NK-92 (cell line): Measurements from ENCODE around the gene ACACB.

Experiments used
- DNase-seq: peaks from one replicate; lab custom pipeline; 2025; ENCODE audit not compliant: unreplicated experiment; lab: John Stamatoyannopoulos, UW

Gene ACACB

DNA sequence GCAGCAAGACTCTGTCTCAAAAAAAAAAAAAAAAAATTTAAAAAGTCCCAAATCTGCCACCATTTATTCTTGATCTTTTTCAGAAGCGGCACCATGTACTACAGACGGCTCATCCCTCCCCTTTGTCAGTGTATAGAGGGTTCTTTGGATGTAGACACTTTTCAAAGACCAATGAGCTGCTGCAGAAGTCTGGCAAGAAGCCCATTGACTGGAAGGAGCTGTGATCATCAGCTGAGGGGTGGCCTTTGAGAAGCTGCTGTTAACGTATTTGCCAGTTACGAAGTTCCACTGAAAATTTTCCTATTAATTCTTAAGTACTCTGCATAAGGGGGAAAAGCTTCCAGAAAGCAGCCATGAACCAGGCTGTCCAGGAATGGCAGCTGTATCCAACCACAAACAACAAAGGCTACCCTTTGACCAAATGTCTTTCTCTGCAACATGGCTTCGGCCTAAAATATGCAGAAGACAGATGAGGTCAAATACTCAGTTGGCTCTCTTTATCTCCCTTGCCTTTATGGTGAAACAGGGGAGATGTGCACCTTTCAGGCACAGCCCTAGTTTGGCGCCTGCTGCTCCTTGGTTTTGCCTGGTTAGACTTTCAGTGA is 6.5 kb upstream of the ACACB start:
- no peak for DNase-seq

DNA sequence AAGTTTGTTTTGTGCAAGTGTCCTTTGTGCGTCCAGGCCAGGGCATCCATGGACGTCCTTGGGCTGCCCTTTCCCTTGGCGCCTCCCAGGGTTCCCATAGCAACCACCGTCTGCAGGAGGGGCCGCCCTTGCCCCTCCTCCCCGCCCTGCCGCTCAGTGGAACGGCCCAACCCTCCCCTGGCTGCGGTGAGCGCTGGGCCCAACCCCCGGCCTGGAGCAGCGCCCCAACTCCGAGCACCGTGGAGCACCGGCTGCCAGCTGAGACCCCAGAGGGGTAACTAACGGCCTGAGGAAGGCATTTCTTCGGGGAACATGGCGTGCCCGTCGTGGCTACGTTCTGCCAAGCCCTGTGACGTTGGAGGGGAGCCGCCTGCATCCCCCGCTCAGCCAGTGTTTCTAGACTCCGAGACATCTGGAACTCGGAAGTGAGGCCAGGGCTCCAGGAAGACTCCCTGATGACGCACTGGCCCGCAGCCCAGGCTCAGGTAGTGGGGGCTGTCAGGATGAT is 5.3 kb upstream of the ACACB start:
- no peak for DNase-seq

DNA sequence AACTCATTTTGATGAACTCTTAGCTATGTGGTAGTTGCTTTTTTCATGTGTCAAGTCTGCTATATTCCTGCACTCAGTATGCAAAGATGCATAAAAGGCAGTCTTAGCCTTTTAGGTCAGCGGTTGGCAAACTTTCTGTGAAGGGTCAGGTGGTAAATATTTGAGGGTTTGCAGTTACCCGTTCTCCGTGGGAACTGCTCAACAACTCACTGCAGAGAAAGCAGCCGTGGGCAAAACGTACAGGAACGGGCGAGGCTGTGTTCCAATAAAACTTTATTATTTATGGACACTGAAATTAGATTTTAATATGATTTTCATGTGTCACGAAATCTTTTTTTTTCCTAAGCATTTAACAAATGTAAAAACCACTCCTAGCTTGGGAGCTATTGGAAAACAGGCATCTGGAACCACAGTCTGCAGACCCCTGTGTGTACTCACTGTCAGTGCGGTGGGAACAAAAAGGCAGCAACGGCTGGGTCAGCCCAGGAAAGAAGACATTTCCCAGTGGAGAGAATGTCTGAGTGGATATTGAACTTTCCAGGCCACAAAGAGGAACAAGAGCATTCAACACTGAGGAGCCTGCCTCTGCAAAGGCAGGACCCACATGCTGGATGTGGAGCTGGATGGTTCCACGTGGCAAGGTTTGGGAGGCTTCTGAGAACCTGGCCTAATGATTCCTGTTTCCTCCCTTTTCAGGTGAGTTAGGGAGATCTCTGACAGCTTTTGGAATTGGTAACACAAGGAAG is 3.5 kb upstream of the ACACB start:
- DNase-seq = no peak

DNA sequence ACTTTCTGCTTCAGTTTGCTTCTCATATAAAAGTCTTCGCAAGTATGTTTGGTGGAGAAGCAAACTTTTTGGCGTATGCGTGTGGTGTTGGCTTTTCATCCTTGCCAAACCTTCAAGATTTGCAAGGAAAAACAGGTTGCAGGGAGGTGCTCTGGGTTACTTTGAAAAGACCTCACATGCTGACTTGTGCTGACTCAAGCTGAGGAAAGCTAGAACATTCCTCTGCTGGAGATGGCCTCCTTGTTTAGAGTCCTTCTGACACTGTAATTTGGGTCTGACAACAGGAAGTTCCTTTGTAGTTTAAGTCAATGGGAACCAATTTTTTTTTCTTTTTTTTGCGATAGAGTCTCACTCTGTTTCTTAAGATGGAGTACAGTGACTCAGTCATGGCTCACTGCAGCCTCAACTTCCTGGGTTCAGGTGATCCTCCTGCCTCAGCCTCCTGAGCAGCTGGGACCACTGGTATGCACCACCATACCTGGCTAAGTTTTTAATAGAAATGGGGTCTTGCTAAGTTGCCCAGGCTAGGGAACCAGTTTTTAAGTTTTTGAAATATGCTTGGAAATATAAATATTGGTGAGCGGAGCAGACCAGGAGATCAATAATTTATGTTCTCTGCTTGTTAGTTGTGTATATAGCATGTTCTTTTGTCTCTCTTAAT is 2.6 kb upstream of the ACACB start:
- DNase-seq = no peak

DNA sequence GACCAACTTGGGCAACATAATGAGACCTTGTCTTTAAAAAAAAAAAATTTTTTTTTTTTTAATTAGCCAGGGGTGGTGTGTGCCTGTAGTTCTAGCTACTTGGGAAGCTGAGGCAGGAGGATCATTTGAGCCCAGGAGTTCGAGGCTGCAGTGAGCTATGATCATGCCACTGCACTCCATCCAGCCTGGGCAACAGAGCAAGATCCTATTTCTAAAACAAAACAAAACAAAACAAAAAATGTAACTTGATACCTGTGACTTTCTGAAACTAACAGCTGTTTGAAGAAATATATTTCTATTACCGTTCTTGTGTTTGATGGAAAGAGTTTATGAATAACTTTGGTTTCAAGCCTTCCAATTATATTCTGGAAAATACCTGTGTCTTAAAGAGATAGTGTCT is 1.7 kb upstream of the ACACB start:
- DNase-seq = no peak

DNA sequence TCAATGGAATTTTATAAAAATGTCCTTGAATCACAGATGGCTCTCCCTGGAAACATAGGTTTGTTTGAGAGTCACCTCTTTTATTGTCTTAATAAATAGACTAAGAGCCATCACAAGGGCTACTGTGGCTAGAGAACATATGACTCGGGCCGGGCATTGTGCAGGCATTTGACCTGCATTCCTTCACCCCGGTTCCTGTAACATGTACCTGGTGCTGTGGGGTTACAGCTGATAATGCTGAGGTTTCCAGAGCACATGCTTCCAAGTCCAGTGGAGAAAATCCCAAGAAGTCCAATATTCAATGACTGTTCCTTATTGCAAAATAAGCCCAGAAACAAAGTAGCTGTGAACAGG is 1.0 kb upstream of the ACACB start:
- no peak for DNase-seq

DNA sequence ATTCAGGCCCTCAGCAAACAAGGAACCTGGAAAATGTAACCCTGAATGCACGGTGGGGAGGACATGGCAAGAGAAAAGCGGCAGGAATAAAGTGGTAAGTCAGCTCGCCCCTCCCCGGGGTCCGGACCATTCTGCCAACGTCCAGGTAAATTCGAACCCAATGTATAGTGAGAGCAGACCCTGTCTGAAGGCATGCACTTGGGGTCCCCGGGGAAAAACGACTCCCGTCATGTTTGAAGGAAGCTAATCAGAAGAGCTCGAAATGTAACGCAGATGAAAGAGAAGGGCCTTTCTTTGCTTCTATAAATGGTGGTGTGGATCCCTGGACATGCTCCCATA is 193 bp downstream of the ACACB start:
- DNase-seq = no peak

DNA sequence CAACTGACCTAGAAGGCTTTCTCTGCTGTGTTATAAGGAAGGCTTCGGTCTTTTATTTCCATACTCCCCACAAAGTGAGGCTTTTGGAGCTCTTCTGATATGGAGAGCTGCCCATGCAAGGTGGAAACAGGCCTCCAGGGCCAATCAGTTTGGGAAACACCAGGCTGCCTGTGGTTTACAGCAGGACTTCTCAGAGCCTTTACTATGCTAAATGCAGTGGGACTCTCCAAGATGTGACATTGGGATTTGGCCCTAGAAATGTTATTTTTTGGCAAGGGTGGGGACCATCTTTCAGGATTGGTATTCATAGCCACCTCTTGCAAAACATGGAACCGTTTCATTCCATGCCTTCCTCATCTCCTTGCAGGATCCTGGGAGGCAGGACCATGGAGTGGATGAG is 3.7 kb downstream of the ACACB start:
- no peak for DNase-seq

DNA sequence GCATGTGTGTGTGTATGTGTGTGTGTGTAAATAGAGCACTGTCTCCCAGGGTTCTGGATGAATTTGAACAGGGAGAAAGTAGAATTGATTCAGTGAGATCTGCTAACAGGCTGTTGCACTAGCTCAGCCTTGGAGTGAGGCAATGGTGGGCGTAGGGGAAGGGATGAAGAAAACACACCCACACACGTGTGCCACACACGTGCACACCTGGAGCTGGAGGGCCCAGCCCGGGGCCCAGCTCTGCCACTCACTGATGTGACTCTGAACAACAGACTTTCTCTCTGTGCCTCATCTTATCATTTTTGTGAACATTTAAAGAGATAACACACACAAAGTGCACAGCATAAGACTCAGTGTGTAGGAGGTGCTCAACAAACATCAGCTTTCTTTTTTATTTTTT is 4.2 kb downstream of the ACACB start:
- DNase-seq = no peak

DNA sequence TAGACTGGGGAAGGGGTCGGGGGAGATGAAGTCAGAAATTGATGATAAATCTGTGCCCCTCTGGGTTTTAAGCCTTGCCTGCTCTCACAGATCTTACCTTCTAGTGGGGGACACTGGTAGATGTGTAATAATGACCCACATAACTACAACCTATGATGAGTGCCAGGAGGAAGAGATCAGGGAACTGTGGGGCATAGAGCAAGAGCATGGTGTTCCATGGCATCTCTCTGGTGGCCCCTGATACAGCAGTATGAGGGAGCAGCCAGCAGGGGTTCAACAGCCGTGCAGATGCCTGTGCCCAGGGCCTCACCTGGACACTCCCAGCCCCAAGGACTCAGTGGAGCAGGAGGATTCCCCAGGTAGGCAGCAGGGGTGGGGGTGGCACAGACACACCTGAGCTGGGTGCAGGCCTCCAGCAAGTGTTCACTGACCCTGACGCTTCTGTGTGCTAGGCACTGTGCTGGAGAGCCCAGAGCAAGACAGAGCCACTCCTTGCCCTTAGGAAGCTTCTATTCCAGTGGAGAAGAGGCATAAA is 5.0 kb downstream of the ACACB start:
- no peak for DNase-seq

DNA sequence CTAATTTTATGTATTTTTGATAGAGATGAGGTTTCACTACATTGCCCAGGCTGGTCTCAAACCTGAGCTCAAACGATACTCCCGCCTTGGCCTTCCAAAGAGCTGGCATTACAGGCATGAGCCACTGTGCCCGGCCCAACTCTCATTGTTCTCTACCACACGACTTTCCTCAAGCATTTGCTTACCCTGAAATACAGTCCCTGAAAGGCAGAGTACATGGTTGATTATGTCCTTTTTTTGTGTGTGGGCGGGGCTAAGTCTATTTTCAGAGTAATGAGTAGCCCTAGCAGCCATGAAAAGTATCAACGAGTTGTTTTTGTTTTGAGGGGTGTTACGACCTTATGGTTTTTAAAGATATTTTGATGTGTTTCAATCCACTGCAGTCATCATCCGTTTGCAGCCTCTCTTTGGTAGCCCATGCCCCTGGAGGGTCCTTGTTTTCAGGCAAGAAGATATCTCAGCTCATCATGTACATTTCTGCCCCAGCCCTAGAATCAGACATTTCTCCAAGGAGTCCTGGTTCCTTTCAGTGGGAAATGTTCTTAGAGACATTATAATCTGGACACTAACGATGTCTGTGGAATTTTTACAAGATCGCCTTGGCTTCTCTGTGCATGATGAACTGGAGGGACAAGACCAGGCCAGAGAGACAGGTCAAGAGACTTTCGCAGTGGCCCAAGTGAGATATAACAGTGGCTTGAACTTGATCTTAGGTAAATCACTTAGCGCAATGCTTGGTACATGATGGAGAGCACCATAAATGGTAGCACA is 8.7 kb downstream of the ACACB start:
- no peak for DNase-seq

DNA sequence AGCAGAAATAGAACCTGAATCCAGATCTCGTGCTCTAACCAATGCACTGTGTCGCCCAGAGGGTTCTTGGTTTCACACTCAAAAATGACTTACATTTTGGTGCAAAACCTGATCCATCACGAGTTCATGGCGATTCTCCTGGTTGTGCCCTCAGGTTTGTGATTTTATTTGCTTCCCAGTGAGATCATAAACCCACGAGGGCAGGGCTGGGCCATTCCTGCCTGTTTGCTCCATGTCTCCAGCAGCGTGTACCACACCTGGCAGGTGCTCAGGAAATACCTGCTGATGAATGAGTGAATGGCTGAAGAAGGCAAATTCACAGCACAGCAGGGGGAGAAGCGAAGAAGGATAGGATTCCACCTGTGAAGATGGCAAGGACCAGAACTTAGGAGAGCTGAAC is 9.4 kb downstream of the ACACB start:
- DNase-seq = no peak

DNA sequence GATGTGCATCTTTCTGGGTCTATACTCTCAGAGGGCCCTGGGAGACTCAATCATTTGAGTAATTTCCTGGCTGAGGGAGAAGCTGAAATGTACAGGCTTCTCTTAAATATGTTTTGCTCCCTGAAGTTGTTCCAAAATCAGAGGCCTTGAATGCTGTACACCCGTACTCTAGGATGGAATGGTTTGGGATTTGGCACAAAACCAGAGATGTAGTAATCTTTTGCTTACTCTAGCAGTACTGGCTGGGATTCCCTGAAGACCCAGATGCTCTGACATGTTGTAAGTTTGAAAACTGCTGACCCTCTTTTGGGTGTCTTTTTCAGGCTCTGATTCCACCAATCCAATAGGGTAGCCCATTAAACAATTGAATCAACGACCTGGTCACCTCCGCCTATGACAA is 10.4 kb downstream of the ACACB start:
- DNase-seq = no peak

DNA sequence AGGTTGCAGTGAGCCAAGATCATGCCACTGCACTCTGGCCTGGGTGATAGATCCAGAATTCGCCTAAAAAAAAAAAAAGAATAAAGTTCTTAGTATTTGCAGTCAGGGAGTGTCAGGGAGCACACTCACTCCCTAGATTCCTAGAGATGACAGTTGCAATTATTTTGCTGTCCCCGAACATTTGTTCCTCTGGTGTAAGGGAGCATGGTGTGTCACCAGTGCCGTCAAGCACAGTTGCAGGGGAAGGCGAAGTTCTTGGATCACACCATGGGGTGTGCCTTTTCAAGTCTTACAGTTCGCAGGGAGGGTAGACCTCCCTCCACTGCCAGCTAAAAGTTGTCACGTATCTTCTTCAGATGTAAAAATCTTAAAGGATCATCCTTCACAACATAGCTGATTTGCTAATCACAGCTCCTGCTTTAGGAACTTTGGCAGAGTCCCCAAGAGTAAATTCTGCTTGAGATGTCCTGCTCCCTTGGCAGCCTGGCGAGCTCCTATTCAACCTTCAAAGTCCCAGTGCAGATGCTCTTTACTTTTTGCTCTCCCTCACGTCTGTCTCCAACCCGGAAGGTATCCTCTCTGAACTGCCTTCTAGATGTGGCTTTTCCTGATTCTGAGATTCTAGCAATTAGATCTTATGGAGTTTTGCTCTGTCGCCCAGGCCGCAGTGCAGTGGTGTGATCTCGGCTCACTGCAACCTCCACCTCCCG is 11.3 kb downstream of the ACACB start:
- no peak for DNase-seq

DNA sequence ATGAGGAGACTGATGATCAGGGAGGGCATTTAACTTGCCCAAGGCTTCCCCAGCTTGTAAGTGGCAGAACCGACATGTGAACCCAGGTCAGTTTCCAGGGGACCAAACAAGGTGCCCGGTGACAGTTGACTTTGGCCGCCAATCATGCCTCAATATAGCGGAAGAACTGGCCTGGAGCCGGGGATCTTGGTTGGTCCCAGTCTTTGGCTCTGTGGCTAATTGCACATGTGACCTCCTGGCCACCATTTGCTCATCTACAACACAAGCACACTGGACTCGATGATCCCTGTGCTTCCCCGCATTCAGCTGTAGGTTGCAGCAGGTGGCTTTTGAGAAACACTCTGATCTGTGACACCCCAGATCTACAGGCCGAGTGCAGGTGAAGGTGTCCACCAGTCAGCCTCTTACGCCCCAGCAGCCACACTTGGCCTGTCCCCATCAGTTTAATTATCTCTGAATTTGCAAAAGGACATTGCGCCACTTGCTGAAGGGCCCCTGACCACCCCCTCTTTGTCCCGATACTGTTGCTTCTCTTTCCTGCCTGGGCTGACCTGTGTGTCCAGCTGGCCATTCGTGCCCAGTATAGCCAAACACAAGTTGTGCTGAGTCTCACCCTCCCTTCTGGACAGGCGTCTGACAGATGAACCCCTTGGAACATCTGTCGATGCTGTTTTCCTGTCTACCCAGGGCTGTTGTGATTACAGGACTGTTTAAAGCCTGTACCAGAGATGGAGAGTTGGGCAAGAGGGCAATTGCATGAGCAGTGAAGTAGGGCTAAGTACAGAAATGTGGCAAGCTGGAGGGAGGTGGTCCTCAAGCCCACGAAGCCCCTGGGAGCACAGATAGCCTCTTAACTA is 14.1 kb downstream of the ACACB start:
- no peak for DNase-seq

DNA sequence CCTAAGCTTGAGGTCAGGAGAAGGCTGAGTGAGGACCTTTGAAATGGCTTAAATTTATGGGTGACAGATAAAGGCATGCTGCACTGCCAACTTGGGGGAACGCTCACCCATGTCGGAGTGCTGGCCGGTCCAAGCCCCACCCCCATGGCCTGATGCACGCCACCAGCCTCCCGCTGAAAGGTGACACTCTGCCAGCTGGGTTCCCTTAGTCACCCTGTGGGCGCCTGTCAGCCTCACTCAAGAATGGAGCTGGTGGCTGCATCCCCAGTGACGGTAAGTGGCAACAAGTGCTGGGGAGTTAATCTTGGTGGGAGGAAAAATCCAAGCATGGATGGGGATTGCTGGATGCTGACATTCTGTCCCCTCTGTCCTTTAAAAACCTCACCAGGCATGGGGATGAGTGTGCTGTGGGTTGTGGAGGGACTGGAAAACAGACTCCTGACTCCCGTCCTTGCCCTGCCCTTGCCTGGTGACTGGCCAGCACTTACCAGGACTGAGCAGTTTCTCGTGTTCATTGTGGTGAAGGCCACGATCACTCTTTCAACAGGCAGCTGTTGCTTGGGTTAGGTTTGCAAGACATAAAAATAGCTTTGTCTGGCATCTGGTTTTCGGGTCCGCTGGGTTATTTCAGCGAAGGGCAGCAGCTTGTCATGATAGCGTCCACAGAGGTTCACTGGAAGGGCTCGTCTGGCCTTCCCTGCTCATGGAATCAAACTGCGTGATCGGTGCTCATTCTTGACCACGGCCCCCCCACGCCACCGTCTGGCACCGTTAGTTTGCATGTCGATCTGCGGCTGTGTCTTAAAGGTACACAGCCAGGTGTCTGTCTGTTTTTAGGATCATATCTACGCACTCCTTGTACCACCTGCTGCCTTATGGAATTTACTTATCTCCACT is 15.0 kb downstream of the ACACB start:
- no peak for DNase-seq

DNA sequence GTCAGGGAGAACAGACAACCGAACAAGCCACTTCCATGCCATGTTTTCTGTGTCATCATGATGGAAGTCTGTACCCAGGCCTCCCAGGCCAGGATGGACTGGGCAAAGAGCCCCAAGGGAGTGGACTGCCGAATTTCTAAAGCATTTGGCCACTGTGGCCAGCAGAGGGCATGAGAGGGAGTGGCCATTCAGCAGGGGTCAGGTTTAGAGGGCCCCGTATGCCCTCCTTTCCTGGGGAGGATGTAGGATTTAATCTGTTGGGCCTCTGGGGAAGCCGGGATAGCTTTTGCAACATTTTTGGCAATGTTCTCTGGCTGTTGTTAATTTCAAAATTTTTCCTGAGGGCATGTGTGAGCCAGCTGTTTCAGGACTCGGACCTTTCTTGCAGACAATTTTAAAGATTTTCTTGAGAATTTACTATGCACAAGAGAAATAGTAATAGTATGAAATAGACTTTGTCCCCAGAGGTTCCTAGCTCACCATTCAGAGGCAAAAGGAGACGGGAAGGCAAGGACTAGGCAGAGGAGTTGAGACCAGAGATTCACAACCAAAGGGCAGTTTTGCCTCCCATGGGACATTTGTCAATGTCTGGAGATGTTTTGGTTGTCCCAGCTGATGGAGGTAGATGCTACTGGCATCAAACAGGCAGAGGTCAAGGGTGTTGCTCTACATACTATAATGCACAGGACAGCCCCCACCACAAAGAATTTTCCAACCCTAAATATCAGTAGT is 18.0 kb downstream of the ACACB start:
- no peak for DNase-seq

DNA sequence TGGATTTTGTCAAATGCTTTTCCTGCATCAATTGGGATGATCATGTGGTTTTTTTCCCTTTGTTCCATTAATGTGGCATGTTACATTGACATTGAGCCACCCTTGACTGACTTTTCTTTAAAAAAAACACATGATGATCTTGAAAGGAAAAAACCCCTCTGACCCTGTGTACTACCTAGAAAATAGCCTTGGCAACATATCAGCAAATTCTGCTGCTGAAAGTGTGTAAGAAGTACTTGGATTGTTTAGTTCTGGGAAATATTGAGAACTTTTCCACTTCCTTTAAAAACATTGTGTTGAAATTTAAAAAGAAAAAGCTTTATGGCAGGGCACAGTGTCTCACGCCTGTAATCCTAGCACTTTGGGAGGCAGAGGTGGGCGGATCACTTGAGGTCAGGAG is 20.7 kb downstream of the ACACB start:
- no peak for DNase-seq
